GM03348 (cell line): ENCODE data around the gene BLOC1S1.

Experiments
- DNase-seq: peaks from one replicate; pipeline ENCODE4 v3.0.0; 2012; ENCODE audit warnings: low spot score

The BLOC1S1 gene

DNA sequence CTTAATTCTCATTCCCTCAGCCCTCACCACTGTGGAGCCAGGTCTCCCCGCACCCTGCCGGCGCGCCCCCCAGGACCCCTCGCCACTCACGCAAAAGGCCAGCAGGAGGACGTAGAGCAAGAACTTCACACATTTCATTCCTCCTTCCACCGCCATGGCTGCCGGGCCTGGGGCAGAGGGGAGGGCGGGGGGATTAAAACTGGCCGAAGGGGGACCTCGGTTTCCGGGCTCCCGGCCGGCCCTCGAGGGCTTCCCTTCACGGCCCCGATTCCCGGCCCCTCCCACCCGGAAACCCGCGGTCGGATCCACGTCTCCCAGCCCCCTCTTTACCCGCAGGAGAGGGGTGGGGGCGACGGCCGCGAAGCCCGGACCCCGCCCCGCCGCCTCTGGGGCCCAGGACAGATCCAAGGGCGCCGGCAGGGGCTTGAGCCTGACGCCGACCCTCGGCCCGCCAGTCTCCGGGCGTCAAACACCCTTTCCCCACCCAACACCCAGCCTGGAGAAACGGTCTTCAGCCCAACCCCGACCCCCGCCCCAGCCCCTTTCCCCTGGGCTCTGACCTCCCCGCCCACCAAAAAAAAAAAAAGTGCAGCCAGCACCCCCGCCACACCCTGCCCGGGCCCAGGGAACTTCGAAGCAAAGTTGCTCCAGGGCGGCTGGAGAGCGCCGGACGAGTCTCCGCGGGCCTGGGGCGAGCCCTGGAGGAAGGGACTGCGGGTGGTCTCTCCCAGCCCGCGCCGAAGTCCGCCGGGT, 12.5 kb downstream of the BLOC1S1 start:
- peak; percentile 85 for DNase-seq

DNA sequence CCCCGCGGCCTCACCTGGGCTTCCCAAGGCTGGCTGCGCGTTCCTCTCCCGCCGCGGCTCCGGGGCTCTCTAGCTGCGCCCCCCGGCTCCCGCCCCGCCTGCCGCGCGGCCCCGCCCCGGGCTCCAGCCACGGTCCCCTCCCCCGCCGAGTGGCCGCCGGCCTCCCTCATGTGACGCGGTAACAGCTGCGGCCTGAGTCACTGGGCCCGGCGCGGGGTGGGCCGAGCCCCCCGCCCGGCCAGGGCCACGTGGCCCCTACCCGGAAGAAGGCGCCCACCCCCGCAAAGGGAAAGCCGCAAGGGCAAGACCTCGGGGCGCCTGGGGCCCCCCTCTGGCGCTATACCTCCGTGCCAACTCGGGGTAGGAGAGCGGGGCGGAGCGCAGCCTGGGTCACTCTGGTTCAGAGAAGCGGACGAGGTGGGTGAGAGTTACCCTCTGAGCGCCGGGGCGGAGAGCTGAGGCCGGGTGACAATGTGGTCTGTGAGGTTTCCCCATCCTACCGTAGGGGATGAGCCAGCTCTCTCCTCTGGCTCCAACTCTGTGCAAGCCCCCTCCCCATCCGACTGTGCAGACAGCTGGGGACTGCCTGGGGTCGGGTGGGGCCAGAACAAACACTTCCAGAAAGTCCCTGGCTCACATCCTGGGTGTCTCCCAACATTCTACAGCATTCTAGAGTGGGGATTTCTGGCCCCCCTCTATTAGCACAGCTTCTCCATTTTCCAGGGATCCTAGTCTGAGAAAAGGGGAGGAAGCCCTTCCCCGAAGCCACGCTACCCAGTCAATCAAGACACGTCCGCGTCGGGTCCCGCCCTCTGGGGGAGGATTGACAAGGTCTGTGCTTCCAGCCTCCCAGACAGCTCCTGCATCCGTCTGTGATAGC, 13.3 kb downstream of the BLOC1S1 start, which contains the start of gene CD63:
Gene CD63 (minus strand): TSS at position 71 of the 880 bp plus-strand sequence. CDS start 668 bp downstream, outside the sequence.
- peak; percentile 97 for DNase-seq

DNA sequence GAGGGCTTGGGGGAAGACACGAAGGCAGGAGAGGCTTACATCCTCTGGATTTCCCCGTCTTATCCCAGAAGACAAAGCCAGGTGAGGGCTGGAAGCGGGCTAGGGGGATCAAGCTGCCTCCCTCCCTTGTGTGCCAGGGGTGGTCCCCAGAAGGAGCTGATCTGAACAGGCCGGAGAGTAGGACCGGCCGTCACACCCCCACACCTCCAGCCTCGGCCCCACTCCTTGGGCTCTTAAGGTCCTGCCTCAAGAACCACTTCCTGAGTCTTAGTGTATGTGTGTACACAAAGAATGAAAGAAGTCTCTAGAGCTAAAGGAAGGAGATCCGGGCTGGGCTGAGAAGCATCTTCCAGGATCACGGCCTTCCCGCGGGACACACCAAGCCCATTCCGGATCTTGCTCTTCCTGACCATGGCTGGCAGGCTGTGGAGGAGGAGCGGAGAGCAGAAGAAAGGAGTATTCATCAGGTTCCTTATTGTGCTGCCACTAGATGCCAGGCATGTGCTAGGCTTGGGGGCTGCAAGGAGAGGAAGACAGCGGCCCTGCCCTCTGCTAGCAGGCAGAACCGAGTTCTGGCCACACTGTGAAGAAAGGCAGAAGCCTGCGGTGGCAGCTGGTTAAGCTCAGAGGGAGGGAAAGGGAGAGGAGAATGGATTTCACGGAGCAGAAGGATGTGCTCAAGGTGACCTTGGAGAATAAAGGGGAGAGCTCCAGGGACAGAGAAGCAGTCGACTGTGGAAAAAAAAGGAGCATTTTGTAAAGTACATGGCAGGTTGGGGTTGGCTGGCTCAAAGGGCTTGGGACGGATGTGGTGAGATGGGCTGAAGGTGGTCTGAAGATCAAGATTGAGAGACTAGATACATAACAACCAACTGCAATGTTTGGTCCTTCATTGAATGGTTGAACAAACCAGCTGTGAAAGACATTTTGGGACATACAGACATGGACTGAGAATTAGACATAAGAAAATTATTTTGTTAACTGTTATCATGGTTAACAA, 14.3 kb downstream of the BLOC1S1 start:
- peak; percentile 50 for DNase-seq

DNA sequence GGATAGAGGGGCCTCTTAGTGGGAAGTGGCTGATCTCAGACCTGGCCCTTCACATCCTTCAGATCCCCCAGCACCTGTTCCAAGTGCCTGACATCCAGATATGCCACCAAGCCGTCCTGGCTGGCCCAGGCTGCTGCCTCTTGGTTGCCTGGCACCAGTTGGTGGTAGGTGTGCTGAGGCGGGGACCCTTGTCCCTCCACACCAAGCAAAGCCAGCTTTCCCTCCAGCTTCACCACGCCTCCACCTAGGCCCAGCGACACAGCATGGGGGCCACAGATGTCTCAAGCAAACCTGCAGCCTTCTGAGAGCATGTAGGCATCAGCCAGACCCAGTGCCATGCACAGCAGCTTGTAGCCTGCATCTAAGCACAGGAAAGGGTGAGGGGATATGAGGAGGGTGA, 16.4 kb downstream of the BLOC1S1 start:
- DNase-seq: no peak

DNA sequence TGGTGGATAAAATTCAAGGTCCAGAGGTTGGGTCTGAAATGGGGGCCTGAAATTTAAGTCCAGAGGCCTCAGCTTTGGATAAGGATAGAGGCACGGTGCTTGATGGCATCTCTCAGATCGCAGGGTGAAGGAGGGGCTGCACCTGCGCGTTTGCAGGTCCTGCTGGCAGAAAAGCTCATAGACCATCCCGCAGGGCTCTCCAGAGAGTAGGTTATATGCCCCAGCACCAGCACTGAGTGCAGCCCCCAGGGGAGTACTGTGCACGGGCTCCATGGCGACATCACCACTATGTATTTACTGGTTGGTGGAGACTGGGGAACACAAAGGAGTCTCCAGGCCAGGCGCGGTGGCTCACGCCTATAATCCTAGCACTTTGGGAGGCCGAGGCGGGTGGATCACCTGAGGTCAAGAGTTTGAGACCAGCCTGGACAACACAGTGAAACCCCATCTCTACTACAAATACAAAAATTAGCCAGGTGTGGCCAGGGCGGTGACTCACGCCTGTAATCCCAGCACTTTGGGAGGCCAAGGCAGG, 17.2 kb downstream of the BLOC1S1 start:
- DNase-seq: no peak

DNA sequence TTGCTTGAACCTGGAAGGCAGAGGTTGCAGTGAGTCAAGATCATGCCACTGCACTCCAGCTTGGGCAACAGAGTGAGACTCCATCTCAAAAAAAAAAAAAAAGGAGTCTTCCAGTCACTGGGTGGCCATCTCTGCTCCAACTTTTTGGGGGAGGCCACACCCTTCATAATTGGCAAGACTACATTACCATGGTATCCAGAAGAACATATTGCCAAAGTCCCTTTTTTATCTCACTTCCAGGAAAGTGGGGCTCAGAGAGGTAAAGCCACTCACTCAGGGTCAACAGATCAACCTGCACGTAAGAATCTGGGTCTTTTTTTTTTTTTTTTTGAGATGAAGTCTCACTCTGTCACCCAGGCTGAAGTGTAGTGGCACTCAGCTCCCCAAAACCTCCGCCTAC, 18.0 kb downstream of the BLOC1S1 start:
- no peak for DNase-seq

DNA sequence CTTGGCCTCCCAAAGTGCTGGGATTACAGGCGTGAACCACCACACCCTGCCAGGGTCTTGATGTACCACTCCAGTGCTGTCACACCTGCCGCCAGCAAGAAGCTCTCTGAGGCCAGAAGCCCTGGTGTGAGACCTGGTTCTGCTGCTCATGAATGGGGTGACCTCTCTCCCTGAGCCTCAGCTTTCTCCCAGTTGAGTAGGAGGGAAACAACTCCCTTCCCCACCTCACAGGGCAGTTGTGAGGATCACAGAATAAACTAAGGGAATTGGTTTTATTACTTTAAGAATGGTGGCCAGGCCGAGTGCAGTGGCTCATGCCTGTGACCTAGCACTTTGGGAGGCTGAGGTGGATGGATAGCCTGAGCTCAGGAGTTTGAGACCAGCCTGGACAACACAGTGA, 18.7 kb downstream of the BLOC1S1 start:
- no peak for DNase-seq

DNA sequence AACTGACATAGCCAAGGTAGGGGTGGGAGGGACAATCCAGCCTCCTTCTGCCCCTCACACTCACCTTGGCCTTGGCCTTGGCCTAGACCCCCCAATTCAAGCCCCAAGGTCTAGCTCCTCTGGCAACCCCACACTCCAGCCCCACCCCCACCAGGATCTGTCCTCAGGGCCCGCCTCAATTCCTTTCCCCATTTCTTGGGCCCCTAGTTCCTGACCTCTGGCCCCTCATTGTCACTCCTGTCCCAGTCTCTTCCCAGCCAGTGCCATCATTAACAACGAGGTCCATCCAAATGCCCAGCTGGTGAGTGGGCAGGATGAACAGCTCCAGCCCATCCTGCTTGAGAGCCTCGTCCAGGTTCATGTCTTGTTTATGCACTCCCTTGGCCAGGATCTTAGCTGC, 20.2 kb downstream of the BLOC1S1 start:
- DNase-seq: no peak

DNA sequence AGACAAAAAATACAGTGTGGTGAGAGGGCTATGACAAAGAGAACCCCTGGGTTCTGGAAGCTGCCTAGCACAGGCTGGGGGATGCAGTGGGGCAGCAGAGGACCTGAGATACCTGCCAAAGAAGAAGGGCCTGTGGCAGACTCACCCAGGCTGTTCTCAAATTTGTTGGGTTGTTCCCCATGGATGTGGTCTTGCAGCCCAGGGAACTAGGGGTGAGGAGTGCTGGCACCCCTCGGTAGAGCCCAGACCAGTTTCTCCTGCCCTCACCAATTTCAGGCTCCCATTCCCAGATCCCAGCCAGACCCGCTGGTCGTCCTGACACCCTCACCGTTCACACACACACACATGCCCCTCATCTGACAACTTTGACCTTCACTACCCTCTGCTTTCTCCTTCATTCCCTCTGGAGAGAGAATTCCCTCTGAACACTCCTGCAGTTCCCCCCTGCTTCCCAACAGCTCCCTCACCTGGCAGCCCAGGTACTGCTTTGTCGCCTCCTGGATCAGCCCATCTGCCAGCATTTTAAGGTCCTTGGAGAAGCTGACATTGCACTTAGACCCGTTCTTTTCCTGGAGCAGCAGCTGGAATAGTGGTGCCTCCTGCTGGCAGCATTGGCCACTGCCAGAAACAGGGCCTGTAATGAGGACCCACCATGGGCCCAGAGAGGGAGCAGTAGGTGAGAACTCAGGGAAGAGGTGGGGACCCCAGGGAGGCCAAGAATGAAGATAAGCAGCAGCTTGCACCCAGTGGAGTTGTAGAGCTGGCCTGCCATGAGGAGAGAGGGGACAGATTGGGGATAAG, 21.1 kb downstream of the BLOC1S1 start:
- DNase-seq: peak; percentile 71

DNA sequence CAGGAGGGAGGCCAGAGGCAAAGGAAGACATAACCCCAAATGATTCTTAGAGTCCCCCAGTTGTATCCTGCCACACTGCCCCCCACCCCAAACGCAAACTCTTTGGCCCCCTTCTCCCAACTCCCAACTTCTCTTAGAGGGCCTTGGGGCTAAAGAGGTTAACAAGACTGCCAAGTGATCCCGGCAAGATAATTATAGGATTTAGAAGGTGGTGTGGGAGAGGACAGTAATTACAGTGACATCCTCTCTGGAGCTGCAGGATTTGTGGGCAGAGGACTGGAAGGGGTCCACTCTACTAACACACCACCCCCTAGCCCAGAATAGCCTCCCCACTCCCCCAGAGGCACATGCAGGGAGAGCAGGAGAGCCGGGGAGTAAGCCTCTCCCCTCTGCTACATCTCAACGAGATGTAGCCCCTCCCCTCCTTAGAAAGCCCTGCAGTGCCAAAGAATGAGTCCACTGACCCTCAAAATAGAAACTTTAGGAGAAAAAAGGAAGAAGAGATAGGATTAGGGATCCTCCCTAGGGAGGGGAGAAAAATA, 21.8 kb downstream of the BLOC1S1 start:
- DNase-seq: no peak

DNA sequence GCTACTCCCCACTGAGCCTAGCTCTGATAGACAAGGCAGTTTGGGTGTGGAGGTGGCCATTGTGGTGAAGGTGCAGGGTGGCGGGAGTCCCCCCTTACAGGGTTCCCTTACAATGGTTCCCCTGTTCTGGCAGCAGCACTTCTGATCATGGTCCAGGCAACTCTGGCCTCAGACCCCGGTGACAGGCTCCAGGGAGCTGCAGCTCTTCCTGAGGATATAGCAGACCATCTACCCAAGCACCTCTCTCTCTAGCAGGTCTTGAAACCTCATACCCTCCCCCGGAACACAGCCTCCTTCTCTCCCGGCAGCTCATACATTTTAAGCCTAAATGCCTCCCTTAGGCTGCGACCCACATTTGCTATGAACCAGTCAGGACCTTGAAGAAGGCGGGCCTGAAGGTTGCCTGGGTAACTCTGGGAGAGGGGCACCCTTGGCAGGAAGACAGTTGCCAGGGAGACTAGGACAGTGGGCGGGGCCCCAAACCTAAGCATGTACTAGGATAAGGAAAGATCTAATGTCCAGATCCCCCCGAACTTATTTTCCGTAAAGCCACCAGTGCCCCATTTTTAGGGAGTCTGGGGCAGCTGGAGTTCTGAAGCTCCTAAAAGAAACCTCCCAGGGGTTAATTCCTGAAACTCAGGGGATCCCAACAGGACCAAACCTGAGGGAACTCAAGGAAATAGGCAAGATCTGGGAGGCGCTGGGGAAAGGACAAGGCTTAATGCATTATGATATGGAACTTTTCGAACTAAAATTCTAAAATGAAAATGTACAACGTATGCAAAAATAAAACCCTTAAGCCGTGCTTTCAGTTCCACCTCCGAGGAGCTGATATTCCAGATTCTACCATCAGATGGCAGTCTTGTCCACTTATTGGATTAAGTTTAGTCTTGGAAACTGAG, 22.5 kb downstream of the BLOC1S1 start:
- DNase-seq: peak; percentile 79

DNA sequence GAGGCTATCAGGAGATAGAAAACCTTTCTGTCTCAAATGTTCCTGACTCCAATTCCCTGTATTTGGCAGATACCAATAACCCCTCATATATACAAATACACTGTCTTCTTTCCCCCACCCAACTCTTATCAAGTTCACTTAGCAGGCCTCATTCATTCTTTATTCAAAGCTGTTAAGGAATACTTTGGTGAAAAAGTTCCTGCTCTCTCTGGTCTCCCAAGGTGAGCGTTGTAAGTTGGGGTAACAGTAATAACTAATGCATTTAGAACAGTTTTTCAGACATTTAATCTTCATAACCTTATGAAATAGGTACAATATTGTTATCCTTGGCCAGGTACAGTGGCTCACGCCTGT, 23.2 kb downstream of the BLOC1S1 start:
- DNase-seq: no peak

DNA sequence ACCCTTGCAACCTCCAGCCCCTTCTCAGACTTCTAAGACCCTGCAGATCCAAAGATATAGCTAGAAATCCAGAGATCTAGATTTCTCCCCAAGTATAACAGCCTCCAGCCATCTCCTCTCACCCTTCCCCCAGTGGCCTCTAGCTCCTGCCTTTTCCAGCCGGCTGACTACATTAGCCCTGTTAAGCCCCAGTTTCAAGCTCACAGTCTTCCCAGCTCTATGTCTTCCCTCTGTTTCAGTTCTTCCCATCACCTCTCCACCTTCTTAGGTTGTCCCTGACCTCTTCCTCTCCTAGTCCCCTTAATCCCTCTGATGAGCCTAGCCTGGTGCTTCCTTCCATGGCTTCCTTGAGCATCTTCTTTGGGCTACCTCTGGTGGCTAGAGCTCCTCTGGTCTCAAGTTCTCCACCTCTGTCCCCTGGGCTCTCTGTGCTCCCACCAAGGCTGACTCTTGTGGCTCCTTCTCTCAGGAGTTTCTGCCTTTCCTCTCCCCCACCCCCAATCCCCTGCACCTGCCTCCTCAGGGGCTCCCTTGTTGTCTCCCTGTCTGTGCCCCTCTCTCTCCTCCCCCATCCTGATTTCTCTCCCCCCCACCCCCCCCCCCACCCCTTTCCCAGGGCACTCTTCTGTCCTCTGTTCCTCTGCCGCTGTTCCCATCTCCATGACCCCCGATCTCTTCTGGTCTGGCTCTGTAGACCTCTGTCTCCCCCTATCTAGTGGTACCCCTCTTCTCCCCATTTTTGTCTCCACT, 26.3 kb downstream of the BLOC1S1 start:
- no peak for DNase-seq

DNA sequence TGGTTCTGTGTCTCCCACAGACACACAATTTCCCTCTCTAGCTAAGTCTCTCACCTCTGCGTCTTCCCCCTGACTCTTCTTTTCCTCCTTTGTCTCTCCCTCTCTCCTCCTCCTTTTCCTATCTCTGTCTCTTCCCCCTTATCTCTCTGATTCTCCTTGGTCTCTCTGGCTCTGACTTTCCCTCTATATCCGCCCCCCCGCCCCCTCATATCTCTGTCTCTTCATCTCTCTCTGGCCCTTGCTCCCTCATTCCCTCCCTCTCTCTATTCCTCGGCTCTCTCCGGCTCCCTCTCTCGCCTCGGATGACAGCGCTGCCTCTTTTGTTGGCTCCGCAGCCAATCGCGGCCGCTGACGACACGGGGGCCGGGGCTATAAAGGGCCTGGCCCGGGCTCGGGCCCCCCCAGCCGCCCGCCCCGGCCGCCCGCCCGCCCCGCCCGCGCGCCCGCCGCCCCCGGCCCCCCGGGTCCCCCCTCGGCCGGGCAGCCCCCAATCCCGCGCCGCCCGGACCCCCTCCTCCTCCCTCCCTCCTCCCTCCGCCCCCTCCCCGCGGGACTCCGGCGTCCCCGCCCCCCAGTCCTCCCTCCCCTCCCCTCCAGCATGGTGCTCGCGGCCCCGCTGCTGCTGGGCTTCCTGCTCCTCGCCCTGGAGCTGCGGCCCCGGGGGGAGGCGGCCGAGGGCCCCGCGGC, 27.0 kb downstream of the BLOC1S1 start, which contains the start of gene GDF11:
Gene GDF11 (plus strand): TSS at position 404 of the 687 bp plus-strand sequence. CDS start 195 bp downstream, at position 599.
- DNase-seq: peak; percentile 95

DNA sequence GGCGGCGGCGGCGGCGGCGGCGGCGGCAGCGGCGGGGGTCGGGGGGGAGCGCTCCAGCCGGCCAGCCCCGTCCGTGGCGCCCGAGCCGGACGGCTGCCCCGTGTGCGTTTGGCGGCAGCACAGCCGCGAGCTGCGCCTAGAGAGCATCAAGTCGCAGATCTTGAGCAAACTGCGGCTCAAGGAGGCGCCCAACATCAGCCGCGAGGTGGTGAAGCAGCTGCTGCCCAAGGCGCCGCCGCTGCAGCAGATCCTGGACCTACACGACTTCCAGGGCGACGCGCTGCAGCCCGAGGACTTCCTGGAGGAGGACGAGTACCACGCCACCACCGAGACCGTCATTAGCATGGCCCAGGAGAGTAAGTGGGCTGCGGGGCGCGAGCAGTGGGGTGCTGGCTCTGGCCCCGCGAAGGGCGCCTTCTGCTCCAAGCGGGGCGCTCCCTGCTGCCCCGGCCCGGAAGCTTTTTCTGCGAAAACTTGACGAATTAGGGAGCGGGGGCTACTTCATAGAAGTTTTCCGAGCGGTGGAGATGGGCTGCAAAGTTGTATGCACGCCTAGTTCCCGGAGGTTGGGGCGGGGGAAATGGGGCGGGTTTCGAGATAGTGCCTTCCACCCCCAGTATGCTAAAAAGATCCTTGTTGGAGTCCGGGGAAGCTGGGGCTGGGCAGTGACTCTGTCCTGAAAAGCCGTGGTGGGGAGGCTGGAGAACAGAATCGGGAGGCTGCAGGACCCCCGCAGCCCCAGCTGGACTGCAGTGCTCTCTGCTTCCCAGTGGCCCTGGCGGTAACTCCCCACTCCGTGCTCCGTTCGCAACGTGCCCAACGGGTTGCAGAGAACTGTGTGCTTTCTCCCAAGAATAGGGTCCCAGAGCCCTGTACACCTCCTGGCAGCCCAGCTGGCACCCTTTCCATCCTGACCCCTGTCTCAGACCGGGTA, 27.8 kb downstream of the BLOC1S1 start:
- DNase-seq: peak; percentile 75

DNA sequence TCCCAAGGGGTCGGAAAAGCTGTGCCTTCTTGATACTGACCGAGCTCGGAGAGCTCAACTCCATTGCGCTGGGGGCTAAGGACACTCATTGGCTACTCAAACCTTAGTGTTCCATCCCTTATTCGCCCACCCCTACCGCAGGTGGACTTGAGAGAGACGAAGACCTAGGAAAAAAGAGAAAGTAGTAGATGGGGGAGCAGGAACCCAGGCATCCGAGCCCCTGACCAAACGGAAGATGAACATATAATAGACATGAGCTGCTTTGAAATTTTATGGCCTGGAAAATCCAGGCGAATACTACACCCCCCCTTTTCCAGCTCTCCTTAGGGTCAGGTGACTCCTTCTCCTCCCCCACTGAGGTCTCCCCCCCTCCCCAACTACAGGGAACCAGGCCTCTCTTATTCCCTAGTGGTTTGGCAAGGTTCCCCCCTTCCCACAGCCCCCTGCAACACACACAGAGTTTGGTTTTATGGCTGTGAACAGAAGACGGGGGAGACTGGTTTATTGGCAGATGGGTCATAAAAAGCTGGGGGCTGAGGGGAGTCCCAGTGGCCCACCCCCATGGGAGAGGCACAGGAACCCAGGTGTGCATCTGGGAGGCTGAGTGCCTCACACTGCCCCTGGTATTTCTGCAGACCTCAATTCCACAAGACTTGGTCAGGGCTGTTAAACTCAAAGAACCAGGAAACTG, 28.6 kb downstream of the BLOC1S1 start:
- DNase-seq: no peak
